ENCODE data around the gene SELENON.

- TF ChIP-seq CTCF (IDR thresholded peaks at IDR 0.05; ENCODE audit: low read length) (no peak), EZH2 (IDR thresholded peaks at IDR 0.05; ENCODE audit: borderline replicate concordance, low read length) (no peak)
These were observed 24.8 kb upstream of the SELENON start for GRCh38 chr1:25774921-25775771.

Measured in OCI-LY1 (cell line).